ENCODE data around the gene DNAAF8. TPM values are rescaled to one million over a fixed set of nuclear protein-coding genes. Genes with fewer than 3 reads are reported as not detected.

Gene DNAAF8
- total RNA-seq, 1 donor: 1.7 TPM

GRCh38 chr16:4700997-4701743 lies 33.2 kb upstream of the DNAAF8 start:
- no peak overlapping the region for H3K4me3 ChIP-seq (ENCODE audit: low read depth, low read length)
- no peak for DNase-seq (ENCODE audit: low read depth)
- TF ChIP-seq CTCF (IDR thresholded peaks at IDR 0.05; ENCODE audit: insufficient read depth, low read depth, low read length): no peak

DNA sequence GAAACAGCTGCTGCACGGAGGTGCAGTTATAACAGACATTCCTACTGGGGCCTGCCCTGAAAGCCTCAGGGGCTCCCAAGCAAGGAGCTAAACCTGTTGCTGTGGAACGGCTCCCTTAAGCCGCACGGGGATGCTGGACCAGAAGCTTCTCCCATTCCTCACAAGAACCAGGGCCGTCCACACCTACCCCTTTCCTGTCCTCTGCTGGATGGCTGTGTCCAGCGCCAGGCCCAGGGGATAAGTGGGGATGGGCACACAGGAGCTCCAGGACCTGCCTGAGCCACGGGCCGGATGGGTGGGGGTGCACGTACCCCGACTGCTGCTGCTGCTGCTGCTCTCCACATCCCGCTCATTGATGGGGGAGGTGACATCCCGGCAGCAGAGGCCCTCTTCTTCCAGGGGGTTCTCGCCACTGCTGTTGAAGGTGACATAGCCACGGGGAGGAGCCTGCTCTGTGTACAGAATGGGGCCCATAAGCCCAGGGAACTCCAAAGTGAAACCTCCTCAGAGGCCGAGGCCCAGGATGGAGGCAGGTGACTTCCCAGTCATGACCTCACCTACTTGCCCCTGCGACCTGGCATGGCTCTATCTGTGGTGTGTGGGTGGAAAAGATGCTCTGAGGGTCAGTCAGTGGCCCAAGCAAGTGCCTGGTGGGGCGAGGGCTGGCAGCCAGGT lies 32.4 kb upstream of the DNAAF8 start:
- no peak for DNase-seq (ENCODE audit: low read depth)
- no peak overlapping the region for H3K4me3 ChIP-seq (ENCODE audit: low read depth, low read length)
- TF ChIP-seq CTCF (IDR thresholded peaks at IDR 0.05; ENCODE audit: insufficient read depth, low read depth, low read length): no peak

DNA sequence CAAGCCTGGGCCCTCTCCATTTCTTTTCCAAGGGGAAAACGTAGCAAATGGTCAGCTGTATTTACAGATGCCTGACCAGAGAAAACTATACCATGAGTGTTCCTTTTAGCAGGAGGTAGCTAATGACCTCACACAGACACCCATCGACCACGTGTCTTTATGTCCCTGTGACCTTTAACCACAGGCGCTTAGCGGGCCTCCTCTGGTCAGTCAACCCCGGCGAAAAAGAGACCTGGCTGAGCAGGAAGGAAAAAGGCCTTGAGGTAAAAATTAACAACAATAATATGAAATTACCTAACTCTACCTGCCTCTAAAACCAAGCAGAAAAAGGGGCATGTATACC lies 31.9 kb upstream of the DNAAF8 start:
- H3K4me3 ChIP-seq (ENCODE audit: low read depth, low read length): no peak overlapping the region
- DNase-seq (ENCODE audit: low read depth): no peak
- TF ChIP-seq CTCF (IDR thresholded peaks at IDR 0.05; ENCODE audit: insufficient read depth, low read depth, low read length): no peak

DNA sequence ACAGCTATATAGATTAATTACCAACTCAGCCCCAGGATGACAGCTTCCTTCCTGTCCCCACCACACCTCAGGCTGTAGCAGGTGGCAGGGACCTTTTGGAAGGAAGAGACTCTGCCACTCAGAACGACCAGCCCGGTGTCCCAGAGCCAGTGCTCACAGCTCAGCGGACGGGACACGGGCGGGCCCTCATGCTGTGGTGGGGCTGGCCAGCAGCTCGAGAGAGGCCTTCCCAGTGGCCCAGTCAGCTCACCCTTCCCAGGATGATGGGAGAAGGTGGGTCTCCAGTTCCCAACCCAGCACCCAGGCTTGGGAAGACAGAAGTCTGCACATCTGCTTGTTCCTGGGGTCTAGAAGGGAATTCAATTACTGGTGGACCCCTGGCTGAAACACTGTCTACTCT lies 30.4 kb upstream of the DNAAF8 start:
- H3K4me3 ChIP-seq (ENCODE audit: low read depth, low read length): no peak overlapping the region
- no peak for TF ChIP-seq CTCF (IDR thresholded peaks at IDR 0.05; ENCODE audit: insufficient read depth, low read depth, low read length)
- no peak for DNase-seq (ENCODE audit: low read depth)

DNA sequence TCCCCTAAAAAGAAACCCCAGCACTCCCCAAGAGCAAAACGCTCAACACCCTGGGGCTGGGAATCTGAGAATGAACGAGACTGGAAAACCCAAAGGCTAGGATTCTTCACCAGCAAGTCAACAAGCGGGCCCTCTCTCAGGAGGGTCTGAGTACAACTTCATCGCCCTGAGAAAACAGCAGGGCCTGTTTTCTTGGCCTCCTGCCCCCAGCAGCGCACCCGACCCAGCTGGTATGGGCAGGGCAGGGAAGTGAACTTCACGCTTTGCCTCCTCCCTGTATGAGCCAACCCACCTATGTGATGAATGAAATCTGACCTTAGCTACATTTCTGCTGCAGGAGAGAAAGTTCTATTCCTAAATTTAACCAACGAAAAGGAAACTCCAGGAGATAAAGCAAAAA lies 29.8 kb upstream of the DNAAF8 start:
- H3K4me3 ChIP-seq (ENCODE audit: low read depth, low read length): no peak overlapping the region
- no peak for DNase-seq (ENCODE audit: low read depth)
- TF ChIP-seq CTCF (IDR thresholded peaks at IDR 0.05; ENCODE audit: insufficient read depth, low read depth, low read length): no peak

DNA sequence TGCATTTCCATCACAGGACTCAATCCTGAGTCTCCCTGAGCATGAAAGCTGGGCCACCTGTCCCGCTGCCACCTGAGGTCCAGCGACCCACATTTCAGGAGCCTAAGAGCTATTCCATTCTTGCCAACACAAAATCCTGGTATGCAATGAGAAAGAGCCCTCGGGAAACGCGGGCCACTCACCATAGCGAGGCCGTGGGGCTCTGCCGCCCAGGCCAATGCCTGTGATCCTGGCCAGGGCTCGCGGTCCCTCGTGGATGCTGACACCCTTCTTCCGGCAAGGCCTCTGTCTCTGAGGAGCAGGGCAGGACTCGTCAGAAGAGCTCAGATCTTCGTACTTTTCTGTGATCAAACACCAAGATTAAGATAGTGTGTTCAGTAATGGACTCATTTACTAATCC lies 29.4 kb upstream of the DNAAF8 start:
- DNase-seq (ENCODE audit: low read depth): no peak
- H3K4me3 ChIP-seq (ENCODE audit: low read depth, low read length): no peak overlapping the region
- no peak for TF ChIP-seq CTCF (IDR thresholded peaks at IDR 0.05; ENCODE audit: insufficient read depth, low read depth, low read length)
